ENCODE data around the gene ASGR1. TPM values are rescaled to one million over a fixed set of nuclear protein-coding genes. Genes with fewer than 3 reads are reported as not detected.

ASGR1 gene
- 5.7 and 5.9 TPM in 2 replicates for polyA plus RNA-seq (2013)

- WGBS (ENCODE audit: extremely low coverage, insufficient coverage, insufficient read length) = no CpG with 5 or more reads among the region's 20 CpGs
- H4K12ac ChIP-seq (ENCODE audit: low read depth, low read length) = peak within 1 kb of the TSS; percentile 47
- no peak within 1 kb of the TSS for H3K9ac ChIP-seq (ENCODE audit: low read length)
- H3K14ac ChIP-seq (ENCODE audit: low read length) = no peak within 1 kb of the TSS
- no peaks in the 10 kb centered on the region for H3K36me3 ChIP-seq (ENCODE audit: control insufficient read depth in 1 of 2, insufficient read depth in 2 of 2, low read length in 2 of 2)
- no peak within 1 kb of the TSS for H2BK12ac ChIP-seq (ENCODE audit: low read length)
- no peak within 1 kb of the TSS for H3K27ac ChIP-seq (ENCODE audit: low read depth, low read length)
- no peak within 1 kb of the TSS for H4K91ac ChIP-seq (ENCODE audit: low read depth, low read length)
- H3K4me2 ChIP-seq (ENCODE audit: low read length) = peak within 1 kb of the TSS; percentile 95
- no peak within 1 kb of the TSS for H3K23ac ChIP-seq (ENCODE audit: low read length)
- no peak within 1 kb of the TSS for H3K4ac ChIP-seq (ENCODE audit: low read depth, low read length)
- H3K18ac ChIP-seq (ENCODE audit: low read length) = peak within 1 kb of the TSS; percentile 17
- no peak within 1 kb of the TSS for H3K4me3 ChIP-seq (ENCODE audit: low read depth, low read length)
- peak within 1 kb of the TSS; percentile 8 for H2BK120ac ChIP-seq (ENCODE audit: insufficient read depth, low read length, poor library complexity)
- H2BK5ac ChIP-seq (ENCODE audit: low read depth, low read length, poor library complexity) = no peak within 1 kb of the TSS
- peaks cover 2% of the 10 kb centered on the region for H3K79me2 ChIP-seq (ENCODE audit: control insufficient read depth, insufficient read depth, low read length, poor library complexity)
- H4K8ac ChIP-seq (ENCODE audit: low read depth, low read length) = peak within 1 kb of the TSS; percentile 81
- DNase-seq = no peak
- H3K27me3 ChIP-seq (ENCODE audit: insufficient read depth, low read length) = no peaks in the 10 kb centered on the region
- peaks cover 4 to 9% of the 10 kb centered on the region in 2 experiments for H3K4me1 ChIP-seq (ENCODE audit: control insufficient read depth in 1 of 2, insufficient read depth in 2 of 2, low read length in 2 of 2)
- H3K9me3 ChIP-seq (ENCODE audit: insufficient read depth, low read depth, low read length) = peaks cover 9% of the 10 kb centered on the region
- no peak within 1 kb of the TSS for H2AK5ac ChIP-seq (ENCODE audit: low read length)
- peak within 1 kb of the TSS; percentile 77 for H2AFZ ChIP-seq (ENCODE audit: insufficient read depth, low read length, poor library complexity)
- peaks cover 8% of the 10 kb centered on the region for H3K79me1 ChIP-seq (ENCODE audit: low read length)
Measured at GRCh38 chr17:7179317-7180254, at the start of gene ASGR1. Gene ASGR1 (minus strand): TSS chr17:7179370. CDS start chr17:7178563, 807 bp downstream.

- Histone ChIP-seq H3K4me1 (ENCODE audit: control insufficient read depth in 1 of 2, insufficient read depth in 2 of 2, low read length in 2 of 2) (peaks cover 2 to 6% of the 10 kb centered on the region in 2 experiments), H2BK12ac (ENCODE audit: low read length) (no peak overlapping the region), H3K4me3 (ENCODE audit: low read depth, low read length) (no peak overlapping the region), H3K14ac (ENCODE audit: low read length) (no peak overlapping the region), H4K91ac (ENCODE audit: low read depth, low read length) (no peak overlapping the region), H3K4ac (ENCODE audit: low read depth, low read length) (no peak overlapping the region), H2AK5ac (ENCODE audit: low read length) (no peak overlapping the region), H2BK5ac (ENCODE audit: low read depth, low read length, poor library complexity) (no peak overlapping the region), H3K23ac (ENCODE audit: low read length) (no peak overlapping the region), H2BK120ac (ENCODE audit: insufficient read depth, low read length, poor library complexity) (no peak overlapping the region), H3K4me2 (ENCODE audit: low read length) (no peak overlapping the region), H4K8ac (ENCODE audit: low read depth, low read length) (no peak overlapping the region), H3K79me1 (ENCODE audit: low read length) (peaks cover 4% of the 10 kb centered on the region), H3K9ac (ENCODE audit: low read length) (no peak overlapping the region), H3K27me3 (ENCODE audit: insufficient read depth, low read length) (no peaks in the 10 kb centered on the region), H3K79me2 (ENCODE audit: control insufficient read depth, insufficient read depth, low read length, poor library complexity) (peaks cover 10% of the 10 kb centered on the region), H3K27ac (ENCODE audit: low read depth, low read length) (no peak overlapping the region), H3K18ac (ENCODE audit: low read length) (no peak overlapping the region), H3K9me3 (ENCODE audit: insufficient read depth, low read depth, low read length) (no peaks in the 10 kb centered on the region), H2AFZ (ENCODE audit: insufficient read depth, low read length, poor library complexity) (no peak overlapping the region), H3K36me3 (ENCODE audit: control insufficient read depth in 1 of 2, insufficient read depth in 2 of 2, low read length in 2 of 2) (peaks cover 63 to 67% of the 10 kb centered on the region in 2 experiments), H4K12ac (ENCODE audit: low read depth, low read length) (no peak overlapping the region)
- WGBS (ENCODE audit: extremely low coverage, insufficient coverage, insufficient read length) = no CpG with 5 or more reads among the region's 14 CpGs
- DNase-seq = peak; percentile 49 to 57
Measured at GRCh38 chr17:7228920-7229319, 49.8 kb upstream of the ASGR1 start.

DNA sequence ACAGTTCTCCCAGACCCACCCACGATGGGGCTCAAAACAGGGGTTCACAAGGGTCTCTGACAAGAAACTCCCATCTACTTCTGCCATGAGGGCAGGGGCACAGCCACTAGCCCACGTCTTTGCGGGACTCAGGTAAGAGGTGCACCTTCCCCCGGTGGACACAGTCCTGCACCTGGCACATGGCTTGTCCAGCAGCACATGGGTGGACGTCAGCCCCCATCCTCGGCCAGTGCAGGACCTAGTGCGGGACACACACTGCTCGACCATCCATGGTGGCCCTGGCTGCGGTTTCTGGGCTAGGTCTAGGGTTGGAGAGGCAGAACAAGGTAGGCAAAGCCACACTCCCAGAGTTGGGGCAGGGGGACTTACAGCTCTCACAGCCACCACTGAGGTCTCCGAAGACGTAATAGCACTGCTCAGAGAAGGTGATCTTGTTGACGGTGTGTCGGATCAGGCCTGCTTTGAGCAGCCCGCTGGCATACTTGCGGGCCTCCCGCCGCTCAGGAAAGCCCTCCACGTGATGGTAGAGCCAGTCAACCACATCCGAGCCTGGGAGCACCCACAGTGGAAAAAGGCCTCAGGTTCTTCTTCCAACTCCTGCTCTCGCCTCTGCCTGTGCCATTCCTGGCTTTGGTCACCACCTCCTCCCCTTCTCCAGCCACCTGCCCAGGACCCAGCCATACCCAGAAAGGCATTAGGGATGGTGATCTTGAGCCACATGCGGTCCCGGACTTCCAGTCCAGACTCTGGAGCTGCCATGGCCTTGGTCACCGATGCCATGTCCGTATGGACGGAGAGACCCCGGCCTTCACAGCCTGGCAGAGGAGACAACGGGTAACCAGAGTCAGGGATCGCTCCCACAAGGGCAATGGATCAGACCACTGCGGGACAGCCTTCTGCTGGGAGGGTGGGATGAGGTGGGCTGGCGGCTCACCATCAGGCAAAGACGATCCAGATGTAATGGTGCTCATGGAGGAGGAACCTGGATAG lies 47.8 kb upstream of the ASGR1 start:
- DNase-seq = no peak

GRCh38 chr17:7225711-7226331 lies 46.7 kb upstream of the ASGR1 start:
- peaks cover 94 to 97% of the 10 kb centered on the region in 2 experiments for H3K36me3 ChIP-seq (ENCODE audit: control insufficient read depth in 1 of 2, insufficient read depth in 2 of 2, low read length in 2 of 2)
- H2AFZ ChIP-seq (ENCODE audit: insufficient read depth, low read length, poor library complexity) = no peak overlapping the region
- no peak overlapping the region for H3K23ac ChIP-seq (ENCODE audit: low read length)
- peaks cover 2% of the 10 kb centered on the region for H3K79me1 ChIP-seq (ENCODE audit: low read length)
- no peak overlapping the region for H3K14ac ChIP-seq (ENCODE audit: low read length)
- no peak overlapping the region for H3K4me3 ChIP-seq (ENCODE audit: low read depth, low read length)
- no peaks in the 10 kb centered on the region for H3K27me3 ChIP-seq (ENCODE audit: insufficient read depth, low read length)
- H2AK5ac ChIP-seq (ENCODE audit: low read length) = no peak overlapping the region
- no peaks in the 10 kb centered on the region for H3K9me3 ChIP-seq (ENCODE audit: insufficient read depth, low read depth, low read length)
- no peak overlapping the region for H2BK12ac ChIP-seq (ENCODE audit: low read length)
- no peak overlapping the region for H2BK5ac ChIP-seq (ENCODE audit: low read depth, low read length, poor library complexity)
- H3K4ac ChIP-seq (ENCODE audit: low read depth, low read length) = no peak overlapping the region
- H3K79me2 ChIP-seq (ENCODE audit: control insufficient read depth, insufficient read depth, low read length, poor library complexity) = peaks cover 1% of the 10 kb centered on the region
- no peak overlapping the region for H3K4me2 ChIP-seq (ENCODE audit: low read length)
- H3K9ac ChIP-seq (ENCODE audit: low read length) = no peak overlapping the region
- H4K91ac ChIP-seq (ENCODE audit: low read depth, low read length) = no peak overlapping the region
- H4K8ac ChIP-seq (ENCODE audit: low read depth, low read length) = no peak overlapping the region
- H4K12ac ChIP-seq (ENCODE audit: low read depth, low read length) = no peak overlapping the region
- H3K18ac ChIP-seq (ENCODE audit: low read length) = no peak overlapping the region
- H3K27ac ChIP-seq (ENCODE audit: low read depth, low read length) = no peak overlapping the region
- H2BK120ac ChIP-seq (ENCODE audit: insufficient read depth, low read length, poor library complexity) = no peak overlapping the region
- peaks cover 22 to 24% of the 10 kb centered on the region in 2 experiments for H3K4me1 ChIP-seq (ENCODE audit: control insufficient read depth in 1 of 2, insufficient read depth in 2 of 2, low read length in 2 of 2)
- DNase-seq = no peak
- no CpG with 5 or more reads among the region's 21 CpGs for WGBS (ENCODE audit: extremely low coverage, insufficient coverage, insufficient read length)

More for the DNA sequence above, 47.8 kb upstream of the ASGR1 start:
- Histone ChIP-seq H2BK120ac (ENCODE audit: insufficient read depth, low read length, poor library complexity) (no peak overlapping the region), H3K4me2 (ENCODE audit: low read length) (no peak overlapping the region), H3K23ac (ENCODE audit: low read length) (no peak overlapping the region), H3K9ac (ENCODE audit: low read length) (no peak overlapping the region), H2BK12ac (ENCODE audit: low read length) (no peak overlapping the region), H3K79me2 (ENCODE audit: control insufficient read depth, insufficient read depth, low read length, poor library complexity) (peaks cover 2% of the 10 kb centered on the region), H3K9me3 (ENCODE audit: insufficient read depth, low read depth, low read length) (no peaks in the 10 kb centered on the region), H2BK5ac (ENCODE audit: low read depth, low read length, poor library complexity) (no peak overlapping the region), H4K8ac (ENCODE audit: low read depth, low read length) (no peak overlapping the region), H3K36me3 (ENCODE audit: control insufficient read depth in 1 of 2, insufficient read depth in 2 of 2, low read length in 2 of 2) (peaks cover 82 to 86% of the 10 kb centered on the region in 2 experiments), H3K4me3 (ENCODE audit: low read depth, low read length) (no peak overlapping the region), H3K14ac (ENCODE audit: low read length) (no peak overlapping the region), H4K91ac (ENCODE audit: low read depth, low read length) (no peak overlapping the region), H3K4me1 (ENCODE audit: control insufficient read depth in 1 of 2, insufficient read depth in 2 of 2, low read length in 2 of 2) (peaks cover 12 to 18% of the 10 kb centered on the region in 2 experiments), H3K4ac (ENCODE audit: low read depth, low read length) (no peak overlapping the region), H3K27ac (ENCODE audit: low read depth, low read length) (no peak overlapping the region), H2AFZ (ENCODE audit: insufficient read depth, low read length, poor library complexity) (no peak overlapping the region), H3K27me3 (ENCODE audit: insufficient read depth, low read length) (no peaks in the 10 kb centered on the region), H4K12ac (ENCODE audit: low read depth, low read length) (no peak overlapping the region), H3K18ac (ENCODE audit: low read length) (no peak overlapping the region), H3K79me1 (ENCODE audit: low read length) (no peaks in the 10 kb centered on the region), H2AK5ac (ENCODE audit: low read length) (no peak overlapping the region)
- WGBS (ENCODE audit: extremely low coverage, insufficient coverage, insufficient read length) = no CpG with 5 or more reads among the region's 31 CpGs

All from trophoblast cell (in vitro differentiated cells and primary cell).